Central memory CD8-positive, alpha-beta T cell (primary cell): ENCODE data around the gene OPRM1.

Experiments
- ATAC-seq: fragments of 150-1000 bp; cut with Tn5 transposase; replicated peaks from 2 replicates; pipeline ENCODE4 v1.10.0; 2022; ENCODE audit warnings: mild to moderate bottlenecking, moderate FRiP score, moderate number of reproducible peaks; ENCODE audit not compliant: poor library complexity, severe bottlenecking; ENCODE audit errors: extremely low read depth
- DNase-seq, 2 donors: peaks; one replicate each; pipeline ENCODE4 v3.0.0; 2021; ENCODE audit warnings: low spot score in 2 of 2
- H3K27ac Mint-ChIP-seq: one replicate; pipeline ENCODE4 v1.8.0; 2022; ENCODE audit warnings: low read depth, mild to moderate bottlenecking, moderate library complexity, mixed read lengths
- H3K27me3 Mint-ChIP-seq: one replicate; pipeline ENCODE4 v1.8.0; 2022; ENCODE audit warnings: mixed read lengths
- H3K36me3 Mint-ChIP-seq: one replicate; pipeline ENCODE4 v1.8.0; 2022; ENCODE audit warnings: mild to moderate bottlenecking, moderate library complexity, mixed read lengths; ENCODE audit not compliant: insufficient read depth
- H3K4me1 Mint-ChIP-seq: one replicate; pipeline ENCODE4 v1.8.0; 2022; ENCODE audit warnings: mixed read lengths
- H3K4me3 Mint-ChIP-seq: one replicate; pipeline ENCODE4 v1.8.0; 2022; ENCODE audit warnings: mild to moderate bottlenecking, moderate library complexity, mixed read lengths
- H3K9me3 Mint-ChIP-seq: one replicate; pipeline ENCODE4 v1.8.0; 2022; ENCODE audit warnings: mixed read lengths

OPRM1 gene

GRCh38 chr6:154292855-154293519, 253.9 kb downstream of the OPRM1 start:
- ATAC-seq (no peak), DNase-seq (no peak)
- Mint-ChIP-seq H3K4me1 (no peaks in the 10 kb centered on the region), H3K27ac (no peak overlapping the region), H3K9me3 (no peaks in the 10 kb centered on the region), H3K4me3 (no peak overlapping the region), H3K36me3 (peaks cover 2% of the 10 kb centered on the region), H3K27me3 (no peaks in the 10 kb centered on the region)

GRCh38 chr6:154295733-154296132, 256.7 kb downstream of the OPRM1 start:
- Mint-ChIP-seq H3K4me1 (no peaks in the 10 kb centered on the region), H3K27ac (no peak overlapping the region), H3K9me3 (no peaks in the 10 kb centered on the region), H3K4me3 (no peak overlapping the region), H3K27me3 (no peaks in the 10 kb centered on the region), H3K36me3 (no peaks in the 10 kb centered on the region)
- DNase-seq (no peak), ATAC-seq (no peak)
